Panc1 (cell line): ENCODE results near the gene MOK. TPM values are rescaled to one million over a fixed set of nuclear protein-coding genes. Genes with fewer than 3 reads are reported as not detected.
"Not testable (repeated sequence)": the region's sequence is repeated elsewhere in the genome, so short reads cannot be mapped to it uniquely, and the experiment has no call there.

Source experiments
- ATAC-seq: fragments of 200-7000 bp; cut with Tn5 transposase; 2 replicates; pipeline ENCODE4 v1.9.1; 2020; ENCODE audit warnings: mild to moderate bottlenecking, moderate library complexity
- BruUV-seq: library from RNA; stranded (reverse); fragments of 400-500 nt; replicated peaks from 2 replicates; lab custom pipeline; 2021; lab: Mats Ljungman, UMichigan
- CTCF ChIA-PET: fragments of 300-600 bp; sonication (Branson Sonifier 250); formaldehyde crosslinking; loops from one replicate; lab custom pipeline; 2022; ENCODE audit warnings: antibody characterized with exemption; lab: Charles Lee
- POLR2A ChIA-PET: fragments of 300-600 bp; sonication (Branson Sonifier 250); formaldehyde crosslinking; loops from one replicate; lab custom pipeline; 2022; ENCODE audit warnings: antibody characterized with exemption; lab: Charles Lee
- DNase-seq: peaks from one replicate; pipeline ENCODE4 v3.0.0-alpha.2; 2010; ENCODE audit warnings: low read depth, low spot score
- H3K27ac ChIP-seq: 2 replicates; pipeline ENCODE4 v1.5.1; 2011; ENCODE audit warnings: mild to moderate bottlenecking, low read length, inconsistent platforms
- H3K27me3 ChIP-seq: fragments of 200-500 bp; sonication (Bioruptor generic); 2 replicates; pipeline ENCODE4 v1.6.0; 2014; ENCODE audit warnings: low read length, inconsistent platforms; ENCODE audit not compliant: control insufficient read depth, insufficient read depth
- H3K36me3 ChIP-seq: fragments of 200-500 bp; sonication (Bioruptor generic); 2 replicates; pipeline ENCODE4 v1.5.1; 2014; ENCODE audit warnings: inconsistent platforms, mild to moderate bottlenecking, low read length, moderate library complexity; ENCODE audit not compliant: control insufficient read depth, insufficient read depth
- H3K4me1 ChIP-seq: 2 replicates; pipeline ENCODE4 v1.5.1; 2011; ENCODE audit warnings: inconsistent platforms, mild to moderate bottlenecking, low read length, moderate library complexity; ENCODE audit not compliant: control insufficient read depth, insufficient read depth
- H3K4me3 ChIP-seq, 2 experiments: 2 replicates each; pipeline ENCODE4 v1.5.1; 2011 to 2012; ENCODE audit warnings: low read depth in 2 of 2, low read length in 2 of 2, mild to moderate bottlenecking in 2 of 2, inconsistent platforms in 1 of 2, moderate library complexity in 1 of 2
- H3K9me3 ChIP-seq: fragments of 200-500 bp; sonication (Bioruptor generic); 2 replicates; pipeline ENCODE4 v1.5.1; 2014; ENCODE audit warnings: low read depth, mild to moderate bottlenecking, inconsistent platforms, low read length, moderate library complexity; ENCODE audit not compliant: control insufficient read depth, insufficient read depth
- CTCF ChIP-seq: fragments of 450-650 bp; IDR thresholded peaks from 2 replicates; pipeline ENCODE4 v1.5.1; 2017; ENCODE audit warnings: mild to moderate bottlenecking
- POLR2AphosphoS5 ChIP-seq: IDR thresholded peaks from 2 replicates; pipeline ENCODE4 v1.6.1; 2012; ENCODE audit warnings: mild to moderate bottlenecking, low read depth, low read length, moderate library complexity
- REST ChIP-seq, 2 experiments: IDR thresholded peaks; 2 replicates each; pipeline ENCODE4 v1.6.1; 2011 to 2012; ENCODE audit warnings: low read depth in 2 of 2, control low read depth in 1 of 2, low read length in 1 of 2, mild to moderate bottlenecking in 1 of 2, moderate library complexity in 1 of 2; ENCODE audit not compliant: insufficient read depth in 1 of 2
- SIN3A ChIP-seq: IDR thresholded peaks from 2 replicates; pipeline ENCODE4 v1.6.1; 2012; ENCODE audit warnings: low read depth, mild to moderate bottlenecking, low read length, moderate library complexity, borderline replicate concordance; ENCODE audit not compliant: insufficient read depth
- TCF7L2 ChIP-seq: IDR thresholded peaks from 2 replicates; pipeline ENCODE4 v1.6.1; 2011; ENCODE audit warnings: mild to moderate bottlenecking, low read depth, low read length, inconsistent platforms
- in situ Hi-C: cut with HindIII; loops from 2 replicates; pipeline ENCODE4 v1.10.0; 2016; ENCODE audit warnings: low sequenced_read_pairs, low pct_unique_long_range_greater_than_20kb
- intact Hi-C: fragments of 100-400 bp; cut with micrococcal nuclease; formaldehyde crosslinking; loops from one replicate; pipeline ENCODE4 v1.10.0; 2022; ENCODE audit not compliant: unreplicated experiment
- total RNA-seq: library from RNA; stranded (reverse); gene quantifications from one replicate; pipeline ENCODE4 v1.2.1, GENCODE V29; 2021; ENCODE audit not compliant: unreplicated experiment

MOK gene
- total RNA-seq, 1 experiment from 2014 or later, result 9.8 TPM

- peak; percentile 95 for TF ChIP-seq CTCF
- TF ChIP-seq POLR2AphosphoS5, result no peak
- DNase-seq (peak; percentile 41), ATAC-seq (peak; percentile 76)
- CTCF ChIA-PET, result interaction anchor here (0.9 kb wide), 1 partner anchor 83 kb away, joined by 8 read pairs; no protein-coding TSS in a partner anchor
- intact Hi-C loops, result loop anchor here (1.0 to 10.0 kb wide), 2 partner anchors 79 to 350 kb away; partner anchors contain the start of gene DYNC1H1
- no TSS peak for BruUV-seq
- POLR2A ChIA-PET, result interaction anchor here (0.5 kb wide), 1 partner anchor 10 kb away, joined by 3 read pairs; no protein-coding TSS in a partner anchor
- Histone ChIP-seq H3K36me3 (no peaks in the 10 kb centered on the region), H3K9me3 (no peaks in the 10 kb centered on the region), H3K4me3 (peak overlapping the region; percentile 48 to 72), H3K4me1 (peaks cover 19% of the 10 kb centered on the region), H3K27ac (peak overlapping the region; percentile 73), H3K27me3 (no peaks in the 10 kb centered on the region)
- in situ Hi-C loops, result loop anchor here (25.0 kb wide), 1 partner anchor 102 kb away; no protein-coding TSS in a partner anchor
These were observed 9.5 kb upstream of the MOK start for GRCh38 chr14:102314242-102315011.

- intact Hi-C loops (no loop called here), in situ Hi-C loops (loop anchor here (25.0 kb wide), 1 partner anchor 91 kb away; no protein-coding TSS in a partner anchor)
- peaks cover 3% of the 10 kb centered on the region; the same call in 1 of the 2 replicates for H3K4me1 ChIP-seq
- POLR2A ChIA-PET, result interaction anchor here (1.8 kb wide), 1 partner anchor 8 kb away, joined by 10 read pairs; no protein-coding TSS in a partner anchor
- peak overlapping the region; percentile 14 to 70; a peak in 2 of 4 replicates for H3K4me3 ChIP-seq
- ATAC-seq (no peak), DNase-seq (no peak)
- TF ChIP-seq SIN3A, result no peak
- TF ChIP-seq TCF7L2, result no peak
- TF ChIP-seq REST (IDR thresholded peaks at IDR 0.05; ENCODE audit: insufficient read depth in 1 of 2, low read depth in 2 of 2, low read length in 1 of 2), result no peak
- TF ChIP-seq CTCF, result no peak
- no peak for TF ChIP-seq POLR2AphosphoS5
- peak overlapping the region; percentile 46 for H3K27ac ChIP-seq
- BruUV-seq, result no TSS peak
- no peaks in the 10 kb centered on the region for H3K9me3 ChIP-seq
- H3K36me3 ChIP-seq, result peaks cover 3% of the 10 kb centered on the region; the same call in 1 of the 2 replicates
- H3K27me3 ChIP-seq, result no peaks in the 10 kb centered on the region
- CTCF ChIA-PET, result no interaction called here
These were observed 1.3 kb downstream of the MOK start for GRCh38 chr14:102303664-102304063.

- intact Hi-C loops, H3K4me3 ChIP-seq, POLR2A ChIA-PET, H3K9me3 ChIP-seq, BruUV-seq, DNase-seq, H3K36me3 ChIP-seq, H3K27ac ChIP-seq, ATAC-seq, H3K27me3 ChIP-seq, CTCF ChIA-PET, in situ Hi-C loops: not testable (repeated sequence)
- H3K4me1 ChIP-seq, result peaks cover 12% of the 10 kb centered on the region
These were observed 6.5 kb downstream of the MOK start for GRCh38 chr14:102298303-102299070.
